HG03066 (cell line): ENCODE data around the gene PSD4.

Source experiments
- ATAC-seq: cut with Tn5 transposase; IDR thresholded peaks from one replicate; pipeline ENCODE4 v1.9.1; 2021; ENCODE audit warnings: low read depth; ENCODE audit not compliant: unreplicated experiment

PSD4 gene

DNA sequence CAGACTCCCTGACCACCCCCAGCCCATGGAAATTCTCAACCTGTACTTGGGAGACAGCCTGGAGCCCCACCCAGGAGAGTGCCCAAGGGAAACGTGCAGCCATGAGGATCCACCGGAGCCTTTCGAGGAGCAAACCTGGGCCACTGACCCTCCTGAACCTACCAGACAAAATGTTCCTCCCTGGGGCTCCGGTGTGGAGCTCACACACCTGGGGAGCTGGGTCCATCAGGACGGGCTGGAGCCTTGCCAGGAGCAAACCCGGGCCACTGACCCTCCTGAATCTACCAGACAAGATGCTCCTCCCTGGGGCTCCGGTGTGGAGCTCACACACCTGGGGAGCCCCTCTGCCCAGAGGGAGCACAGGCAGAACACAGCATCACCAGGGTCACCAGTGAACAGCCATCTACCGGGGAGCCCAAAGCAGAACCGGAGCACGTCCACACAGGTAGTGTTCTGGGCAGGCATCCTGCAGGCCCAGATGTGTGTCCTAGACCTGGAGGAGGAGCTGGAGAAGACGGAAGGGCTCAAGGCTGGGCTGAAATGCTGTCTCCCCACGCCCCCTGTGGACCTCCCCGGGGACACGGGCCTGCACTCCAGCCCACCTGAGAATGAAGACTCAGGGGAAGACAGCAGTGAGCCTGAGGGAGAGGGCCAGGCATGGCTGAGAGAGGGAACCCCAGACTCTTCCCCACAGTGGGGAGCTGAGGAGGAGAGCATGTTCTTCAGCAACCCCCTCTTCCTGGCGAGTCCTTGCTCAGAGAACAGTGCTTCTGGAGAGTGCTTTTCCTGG lies 8.9 kb downstream of the PSD4 start:
- no peak for ATAC-seq

GRCh38 chr2:113183264-113183663 lies 9.5 kb downstream of the PSD4 start:
- no peak for ATAC-seq

DNA sequence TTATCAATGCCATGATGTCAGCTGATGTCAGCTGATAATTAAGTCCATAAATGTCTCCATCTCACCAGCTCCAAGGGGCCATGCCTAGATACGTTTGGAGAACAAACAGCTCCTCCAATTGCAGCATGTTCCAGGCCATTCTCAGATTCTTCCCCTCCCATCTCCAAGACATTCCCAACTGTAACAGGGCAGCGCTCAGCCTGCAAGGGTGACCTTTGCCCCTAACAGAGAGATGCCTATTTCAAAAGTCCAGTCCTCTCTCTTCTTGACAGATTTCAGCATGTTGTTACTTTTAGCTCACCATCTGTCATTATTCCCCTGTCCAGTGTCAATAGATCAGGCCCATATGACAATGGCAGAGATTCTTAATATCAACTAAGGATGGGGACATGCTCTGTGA lies 9.9 kb downstream of the PSD4 start:
- ATAC-seq: no peak

DNA sequence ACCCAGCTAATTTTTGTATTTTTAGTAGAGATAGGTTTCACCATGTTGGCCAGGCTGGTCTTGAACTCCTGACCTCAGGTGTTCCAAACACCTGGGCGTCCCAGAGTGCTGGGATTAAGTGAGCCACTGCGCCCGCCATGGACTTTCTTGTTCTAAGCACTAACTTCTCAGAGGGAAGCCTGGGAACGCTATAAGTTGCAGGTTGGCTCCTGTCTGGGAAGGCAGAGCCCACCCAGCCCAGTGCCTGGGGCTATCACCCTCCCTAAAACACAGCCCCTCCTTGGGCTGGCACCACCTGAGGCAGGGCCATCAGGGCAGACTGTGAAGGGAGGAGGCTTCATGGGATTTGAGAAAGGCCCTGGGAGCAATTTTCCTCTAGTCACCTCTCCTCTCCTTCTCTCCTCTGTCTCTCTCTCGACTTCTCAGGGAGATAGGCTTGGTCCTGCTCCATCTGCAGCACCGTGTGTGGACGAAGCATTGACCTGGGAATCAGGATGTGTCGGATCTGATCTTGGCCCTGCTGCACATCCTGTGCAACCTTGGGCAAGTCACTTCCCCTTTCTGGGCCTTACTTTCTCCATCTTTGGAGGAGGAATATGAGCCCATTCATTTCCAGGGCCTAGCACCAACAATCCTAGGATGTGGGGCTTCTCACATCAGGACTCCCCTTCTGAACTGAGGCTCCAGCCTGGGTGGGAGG lies 10.9 kb downstream of the PSD4 start:
- ATAC-seq: no peak

- ATAC-seq: no peak
These were observed 12.1 kb downstream of the PSD4 start for GRCh38 chr2:113185664-113186432.

GRCh38 chr2:113186433-113186796 lies 12.6 kb downstream of the PSD4 start:
- no peak for ATAC-seq

- no peak for ATAC-seq
These were observed 14.0 kb downstream of the PSD4 start for GRCh38 chr2:113187771-113188170.

DNA sequence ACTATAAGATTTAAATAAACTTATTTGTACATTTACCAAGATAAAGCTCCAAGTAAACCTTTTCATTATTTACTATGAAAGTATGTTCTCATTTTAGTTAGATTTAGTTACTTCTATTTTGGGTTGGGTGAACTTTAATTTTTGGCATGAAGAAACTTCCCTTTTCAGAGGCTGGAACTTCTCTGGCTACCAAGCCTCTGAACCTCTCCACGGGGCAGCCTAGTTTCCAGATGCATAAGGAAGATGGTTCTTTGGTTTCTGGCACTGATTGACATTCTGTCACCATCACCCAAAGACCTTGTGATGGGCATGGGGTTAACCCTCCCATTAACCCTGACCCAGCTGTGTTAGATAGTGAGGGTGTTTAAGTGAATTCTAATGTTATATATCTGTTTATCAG lies 17.1 kb downstream of the PSD4 start:
- no peak for ATAC-seq

DNA sequence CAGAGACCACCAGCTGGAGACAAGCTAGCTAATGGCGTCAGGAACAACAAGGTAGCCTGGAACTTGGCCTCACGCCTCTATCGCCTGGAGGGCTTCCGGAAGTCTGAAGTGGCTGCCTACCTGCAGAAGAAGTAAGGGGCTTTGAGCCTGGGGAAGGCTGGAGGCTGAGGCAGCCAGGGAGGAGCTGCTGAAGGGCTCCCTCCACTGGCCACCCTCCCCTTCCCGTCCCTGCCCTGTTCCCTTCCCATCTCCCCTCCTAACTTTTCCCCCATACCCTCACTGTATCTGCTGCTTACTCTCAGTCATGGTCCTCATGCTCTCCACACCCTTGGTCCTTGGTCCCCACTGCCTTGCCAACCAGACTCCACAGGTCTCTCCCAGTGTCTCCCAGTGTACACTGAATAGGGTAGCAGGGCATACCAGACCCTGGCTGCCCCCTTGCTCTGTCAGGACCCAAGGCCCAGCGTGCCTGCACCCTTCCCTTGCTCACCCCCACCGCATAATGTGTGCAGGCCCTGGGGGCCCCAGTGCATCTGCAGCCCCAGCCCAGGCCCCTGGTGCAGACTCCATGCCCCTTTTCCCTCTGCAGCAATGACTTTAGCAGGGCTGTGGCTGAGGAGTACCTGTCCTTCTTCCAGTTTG lies 18.8 kb downstream of the PSD4 start:
- no peak for ATAC-seq

- no peak for ATAC-seq
These were observed 22.2 kb downstream of the PSD4 start for GRCh38 chr2:113195923-113196501.

DNA sequence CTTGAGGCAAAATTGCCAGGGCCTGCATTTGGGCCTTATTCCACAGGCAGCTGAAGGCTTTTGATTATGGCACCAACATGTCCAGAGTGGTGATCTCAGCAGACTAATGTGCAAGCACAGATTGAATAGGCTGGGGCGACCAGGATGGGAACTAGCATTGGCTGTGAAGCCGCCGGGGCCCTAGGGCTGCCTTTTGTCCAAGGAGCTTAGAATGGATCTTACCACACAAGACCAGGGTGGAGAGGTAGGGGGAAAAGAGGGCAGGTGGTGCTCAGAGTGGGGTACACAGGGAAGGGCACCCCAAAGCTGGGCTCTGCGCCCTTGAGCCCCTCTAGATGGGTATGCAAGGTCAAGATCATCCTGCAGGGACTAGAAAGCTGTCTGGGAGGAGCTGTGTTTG lies 23.1 kb downstream of the PSD4 start:
- no peak for ATAC-seq

GRCh38 chr2:113197347-113198047 lies 23.7 kb downstream of the PSD4 start:
- ATAC-seq: no peak

DNA sequence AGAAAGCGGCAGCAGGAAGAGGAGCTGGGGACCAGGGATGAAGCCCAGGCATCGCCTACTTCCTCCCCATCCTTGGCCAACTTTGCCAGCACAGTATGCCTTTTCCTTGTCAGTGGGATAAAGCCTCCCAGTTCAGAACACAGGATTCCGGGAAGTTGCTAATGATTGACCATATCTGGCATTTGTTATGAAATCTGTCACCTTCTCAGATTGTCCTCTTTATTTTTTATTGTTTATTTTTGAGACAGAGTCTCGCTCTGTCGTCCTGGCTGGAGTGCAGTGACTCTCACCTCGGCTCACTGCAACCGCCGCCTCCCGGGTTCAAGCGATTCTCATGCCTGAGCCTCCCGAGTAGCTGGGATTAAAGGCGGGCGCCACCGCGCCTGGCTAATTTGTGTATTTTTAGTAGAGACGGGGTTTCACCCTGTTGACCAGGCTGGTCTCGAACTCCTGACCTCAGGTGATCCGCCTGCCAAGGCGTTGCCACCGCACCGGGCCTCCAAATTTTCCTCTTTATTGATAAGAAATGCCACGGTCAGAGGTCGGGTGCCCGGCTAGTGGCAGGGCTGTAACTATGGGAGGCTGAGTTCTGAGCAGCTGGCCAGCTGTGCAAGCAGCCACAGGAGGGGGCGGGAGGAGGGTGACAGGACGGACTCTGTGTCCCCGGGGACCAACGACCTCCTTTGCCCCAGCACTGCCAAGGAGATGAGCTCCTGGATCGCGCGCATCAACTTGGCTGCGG lies 24.4 kb downstream of the PSD4 start:
- ATAC-seq: no peak

DNA sequence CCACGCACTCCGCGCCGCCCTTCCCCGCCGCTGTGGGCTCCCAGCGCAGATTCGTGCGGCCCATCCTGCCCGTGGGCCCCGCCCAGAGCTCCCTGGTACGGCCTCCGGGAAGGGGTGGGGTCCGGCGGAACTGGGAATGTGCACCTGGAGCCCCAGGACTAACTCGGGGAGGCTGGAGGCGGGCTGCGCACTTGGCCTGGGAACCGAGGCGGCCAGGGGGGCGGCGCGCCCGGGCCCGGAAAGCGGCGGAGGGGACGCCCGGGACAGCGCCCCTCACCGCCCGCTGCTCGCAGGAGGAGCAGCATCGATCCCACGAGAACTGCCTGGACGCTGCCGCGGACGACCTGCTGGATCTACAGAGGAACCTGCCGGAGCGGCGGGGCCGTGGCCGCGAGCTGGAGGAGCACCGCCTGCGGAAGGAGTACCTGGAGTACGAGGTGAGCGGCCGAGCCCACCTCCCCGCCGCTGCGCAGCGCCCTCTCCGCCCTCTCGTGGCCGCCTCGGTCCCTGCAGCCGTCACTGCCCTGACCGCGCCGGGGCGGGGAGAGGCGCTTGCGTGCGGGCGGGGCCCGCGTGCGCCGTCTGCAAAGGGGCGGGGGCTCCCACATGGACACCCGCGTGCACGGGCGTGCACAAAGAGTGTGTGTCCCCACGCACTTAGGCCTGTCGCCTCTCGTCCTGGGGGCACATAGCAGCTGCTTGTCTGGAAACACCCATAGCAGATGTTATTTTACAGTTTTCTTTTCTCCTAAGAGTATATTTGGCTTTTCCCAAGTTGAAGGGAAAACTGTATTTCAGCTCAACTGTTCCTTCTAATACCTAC lies 25.2 kb downstream of the PSD4 start:
- ATAC-seq: peak; percentile 48

DNA sequence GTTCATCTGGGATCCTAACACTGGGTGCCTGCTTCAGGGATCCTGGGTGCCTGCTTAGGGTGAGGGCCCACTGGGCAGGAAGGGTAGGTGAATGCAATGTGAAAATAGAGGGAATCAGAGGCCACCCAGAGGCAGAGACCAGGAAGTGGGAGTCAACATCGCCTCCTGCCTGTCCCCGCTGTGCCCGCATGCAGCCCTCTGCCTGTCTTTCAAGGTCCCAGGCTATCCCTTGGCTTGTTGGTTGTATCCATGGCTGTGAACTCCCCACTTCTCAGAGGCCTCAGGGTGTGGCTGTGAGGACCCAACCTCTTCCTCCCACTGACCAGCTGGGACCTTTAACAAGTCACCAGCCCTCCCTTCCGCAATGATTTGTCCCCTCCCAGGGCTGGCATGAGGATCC lies 26.5 kb downstream of the PSD4 start:
- ATAC-seq: no peak

DNA sequence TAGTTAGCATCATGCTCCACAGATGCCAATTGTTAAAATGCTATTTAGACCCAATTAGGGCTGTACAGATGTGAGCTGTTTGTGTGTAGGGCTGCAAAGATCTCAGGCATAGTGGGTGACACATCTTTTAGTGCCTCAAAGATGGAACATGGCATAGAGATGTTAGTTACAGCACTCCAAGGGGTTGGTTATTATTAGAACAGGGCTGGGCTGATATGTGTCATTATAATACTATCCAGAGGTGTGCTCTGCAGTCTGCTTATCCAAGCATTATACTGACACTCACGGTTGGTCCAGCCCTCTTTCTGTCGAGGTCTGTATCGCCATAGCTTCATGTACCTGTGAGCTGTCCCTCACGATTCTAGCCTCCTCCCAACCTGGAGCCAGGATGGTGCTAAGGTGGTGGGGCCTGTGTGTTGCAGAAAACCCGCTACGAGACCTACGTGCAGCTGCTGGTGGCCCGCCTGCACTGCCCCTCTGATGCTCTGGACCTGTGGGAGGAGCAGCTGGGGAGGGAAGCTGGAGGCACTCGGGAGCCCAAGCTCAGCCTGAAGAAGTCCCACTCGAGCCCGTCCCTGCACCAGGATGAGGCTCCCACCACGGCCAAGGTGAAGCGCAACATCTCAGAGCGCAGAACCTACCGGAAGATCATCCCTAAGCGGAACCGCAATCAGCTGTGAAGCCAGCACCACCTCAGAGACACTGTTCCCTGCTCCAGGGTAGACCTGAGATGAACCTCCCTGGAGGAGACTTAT lies 27.1 kb downstream of the PSD4 start:
- ATAC-seq: no peak

DNA sequence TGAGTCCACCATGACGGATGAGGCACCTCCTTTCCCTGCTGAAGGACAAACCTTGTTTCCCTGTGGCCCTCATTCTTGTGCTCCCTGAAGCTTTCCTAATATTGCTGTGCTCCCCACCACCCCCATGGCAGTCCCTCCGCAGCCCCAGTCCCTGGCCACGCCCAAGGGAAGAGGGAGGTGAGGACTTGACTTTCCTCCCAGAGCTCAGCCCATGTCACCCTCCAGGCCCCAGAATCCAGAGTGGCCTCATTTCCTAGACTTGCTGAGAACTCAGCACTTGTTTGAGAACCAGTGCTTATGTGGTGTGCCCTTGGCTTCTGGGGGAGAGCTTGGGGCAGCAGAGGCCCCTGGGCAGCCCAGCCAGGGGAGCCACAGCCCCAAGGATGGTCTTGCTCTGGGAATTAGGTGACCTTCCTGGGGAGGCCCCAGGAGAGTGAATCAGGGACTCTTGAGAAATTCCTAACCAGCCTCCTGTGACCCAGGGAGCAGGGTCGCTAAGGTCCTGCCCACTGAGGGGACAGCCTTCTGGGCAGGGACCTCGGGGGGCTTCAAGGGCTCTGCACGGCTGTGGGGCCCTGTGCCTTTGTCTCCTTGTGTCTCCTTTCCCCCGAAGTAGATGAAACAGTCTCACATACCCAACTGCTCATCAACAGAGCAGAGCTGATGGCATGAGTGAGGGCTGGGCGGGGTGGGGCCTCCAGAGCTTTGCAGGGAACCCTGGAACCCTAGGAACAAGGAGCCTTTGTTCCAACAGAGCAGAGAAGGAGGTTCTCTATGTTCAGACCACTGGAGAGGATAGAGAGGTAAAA lies 27.9 kb downstream of the PSD4 start:
- no peak for ATAC-seq
